Measurements from ENCODE around the gene TEAD3.
"Not testable (repeated sequence)": the region's sequence is repeated elsewhere in the genome, so short reads cannot be mapped to it uniquely, and the experiment has no call there.

DNA sequence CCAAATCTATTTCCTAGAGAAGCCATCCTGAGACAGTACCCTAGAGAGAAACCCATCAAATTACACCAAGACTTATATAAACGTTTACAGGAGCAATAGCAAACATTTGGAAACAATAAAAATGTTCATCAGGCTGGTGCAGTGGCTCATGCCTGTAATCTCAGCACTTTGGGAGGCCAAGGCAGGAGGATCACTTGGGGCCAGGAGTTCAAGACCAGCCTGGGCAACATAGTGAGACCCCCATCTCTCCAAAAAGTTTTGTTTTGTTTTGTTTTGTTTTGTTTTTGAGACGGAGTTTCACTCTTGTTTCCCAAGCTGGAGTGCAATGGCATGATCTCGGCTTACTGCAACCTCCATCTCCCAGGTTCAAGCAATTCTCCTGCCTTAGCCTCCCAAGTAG is 64.2 kb downstream of the TEAD3 start:
- TF ChIP-seq POLR2AphosphoS5 (IDR thresholded peaks at IDR 0.05; ENCODE audit: borderline replicate concordance, low read depth, low read length); EZH2 (IDR thresholded peaks at IDR 0.05); FOXP2 (optimal IDR thresholded peaks at IDR 0.05; ENCODE audit: control extremely low read depth, extremely low read length, insufficient read depth): not testable (repeated sequence)
